HG03060 (cell line): ENCODE data around the gene HNRNPR.
A peak's percentile ranks its signal among the peaks of the same experiment; 100 is the strongest.
"Not testable (repeated sequence)": the region's sequence is repeated elsewhere in the genome, so short reads cannot be mapped to it uniquely, and the experiment has no call there.

Experiments
- ATAC-seq: cut with Tn5 transposase; IDR thresholded peaks from one replicate; pipeline ENCODE4 v1.9.1; 2021; ENCODE audit warnings: low read depth, moderate number of reproducible peaks; ENCODE audit not compliant: unreplicated experiment

The HNRNPR gene

GRCh38 chr1:23344111-23344986 lies at the start of gene HNRNPR:
Gene HNRNPR (minus strand): TSS chr1:23344284. CDS start chr1:23341008, 3,276 bp downstream.
- ATAC-seq: peak; percentile 77

- no peak for ATAC-seq
Measured at GRCh38 chr1:23393706-23394105, 49.6 kb upstream of the HNRNPR start.

- ATAC-seq: no peak
Measured at GRCh38 chr1:23392125-23392855, 48.2 kb upstream of the HNRNPR start.

GRCh38 chr1:23389837-23390321 lies 45.8 kb upstream of the HNRNPR start:
- ATAC-seq: no peak

GRCh38 chr1:23387494-23387893 lies 43.4 kb upstream of the HNRNPR start:
- ATAC-seq: no peak

GRCh38 chr1:23385119-23385621 lies 41.1 kb upstream of the HNRNPR start:
- no peak for ATAC-seq

GRCh38 chr1:23384312-23385058 lies 40.4 kb upstream of the HNRNPR start:
- no peak for ATAC-seq

- ATAC-seq: no peak
Measured at GRCh38 chr1:23383577-23384311, 39.7 kb upstream of the HNRNPR start.

GRCh38 chr1:23381233-23381885 lies 37.3 kb upstream of the HNRNPR start:
- ATAC-seq: no peak

- no peak for ATAC-seq
Measured at GRCh38 chr1:23380719-23381118, 36.6 kb upstream of the HNRNPR start.

- not testable (repeated sequence) for ATAC-seq
Measured at GRCh38 chr1:23380236-23380635, 36.2 kb upstream of the HNRNPR start.

- no peak for ATAC-seq
Measured at GRCh38 chr1:23376890-23377811, 33.1 kb upstream of the HNRNPR start.

- ATAC-seq: not testable (repeated sequence)
Measured at GRCh38 chr1:23374079-23374735, 30.1 kb upstream of the HNRNPR start.

- ATAC-seq: no peak
Measured at GRCh38 chr1:23371987-23372880, 28.1 kb upstream of the HNRNPR start.

GRCh38 chr1:23370709-23371584 lies 26.9 kb upstream of the HNRNPR start:
- no peak for ATAC-seq

- ATAC-seq: no peak
Measured at GRCh38 chr1:23370330-23370708, 26.2 kb upstream of the HNRNPR start.
